HEK293 (cell line): ENCODE data around the gene ZNF548.

ENCODE experiments used
- CTCF ChIA-PET: fragments of 350-600 bp; formaldehyde crosslinking; extraction: SDS; loops from one replicate; lab custom pipeline; 2021; ENCODE audit warnings: antibody characterized with exemption; lab: Yijun Ruan, JAX
- POLR2A ChIA-PET: fragments of 300-600 bp; formaldehyde crosslinking; extraction: SDS; loops from one replicate; lab custom pipeline; 2020; ENCODE audit warnings: antibody characterized with exemption, inconsistent platforms; lab: Yijun Ruan, JAX
- H3K27ac ChIP-seq: fragments of 200-500 bp; sonication (Bioruptor generic); 2 replicates; pipeline ENCODE4 v1.5.1; 2014; ENCODE audit warnings: low read depth, low read length, control low read depth, inconsistent platforms; ENCODE audit errors: extremely low read depth
- H3K36me3 ChIP-seq, 2 experiments: fragments of 200-500 bp in 1 of 2; sonication (Bioruptor generic) in 1 of 2; 1 replicate in 1 of 2; 2 replicates in 1 of 2; pipeline ENCODE4 v1.5.1; 2014 to 2017; ENCODE audit warnings: inconsistent platforms in 2 of 2, low read length in 2 of 2; ENCODE audit not compliant: control insufficient read depth in 2 of 2, insufficient read depth in 1 of 2
- H3K4me1 ChIP-seq: fragments of 200-500 bp; sonication (Bioruptor generic); 2 replicates; pipeline ENCODE4 v1.5.1; 2014; ENCODE audit warnings: mild to moderate bottlenecking, low read length, inconsistent platforms; ENCODE audit not compliant: control insufficient read depth, insufficient read depth
- H3K4me3 ChIP-seq: 2 replicates; pipeline ENCODE4 v1.5.1; 2011; ENCODE audit warnings: low read depth, mild to moderate bottlenecking, control low read depth, low read length, moderate library complexity
- H3K9me3 ChIP-seq: fragments of 200-500 bp; sonication (Bioruptor generic); 2 replicates; pipeline ENCODE4 v1.5.1; 2014; ENCODE audit warnings: low read depth, low read length, inconsistent platforms; ENCODE audit not compliant: control insufficient read depth, insufficient read depth
- EGR2 ChIP-seq: fragments of 450-650 bp; formaldehyde crosslinking; IDR thresholded peaks from 2 replicates; pipeline ENCODE4 v1.5.1; 2016; ENCODE audit warnings: low read depth, missing biosample characterization, missing genetic modification characterization
- FEZF1 ChIP-seq: fragments of 450-650 bp; formaldehyde crosslinking; IDR thresholded peaks from 2 replicates; pipeline ENCODE4 v1.5.1; 2016; ENCODE audit warnings: missing biosample characterization, missing genetic modification characterization
- HOXC10 ChIP-seq: sonication (generic); formaldehyde crosslinking; IDR thresholded peaks from 2 replicates; pipeline ENCODE4 v1.8.1; 2023; ENCODE audit warnings: mild to moderate bottlenecking, missing genetic modification reagents
- KLF16 ChIP-seq: fragments of 450-650 bp; formaldehyde crosslinking; IDR thresholded peaks from 2 replicates; pipeline ENCODE4 v1.5.1; 2017; ENCODE audit warnings: missing biosample characterization, missing genetic modification characterization
- OVOL3 ChIP-seq: fragments of 450-650 bp; formaldehyde crosslinking; IDR thresholded peaks from 2 replicates; pipeline ENCODE4 v1.5.1; 2016; ENCODE audit warnings: missing biosample characterization, missing genetic modification characterization
- SCRT1 ChIP-seq: fragments of 450-650 bp; formaldehyde crosslinking; IDR thresholded peaks from 2 replicates; pipeline ENCODE4 v1.5.1; 2016; ENCODE audit warnings: missing biosample characterization, missing genetic modification characterization, borderline replicate concordance
- YY1 ChIP-seq: fragments of 450-650 bp; formaldehyde crosslinking; IDR thresholded peaks from 2 replicates; pipeline ENCODE4 v1.5.1; 2018; ENCODE audit warnings: missing biosample characterization, missing genetic modification characterization
- ZBTB10 ChIP-seq: fragments of 450-650 bp; formaldehyde crosslinking; IDR thresholded peaks from 2 replicates; pipeline ENCODE4 v1.5.1; 2016; ENCODE audit warnings: missing biosample characterization, missing genetic modification characterization
- ZBTB44 ChIP-seq: fragments of 450-650 bp; IDR thresholded peaks from 2 replicates; pipeline ENCODE4 v1.5.1; 2018; ENCODE audit warnings: missing biosample characterization, mild to moderate bottlenecking, missing genetic modification characterization
- ZEB2 ChIP-seq: fragments of 450-650 bp; formaldehyde crosslinking; IDR thresholded peaks from 2 replicates; pipeline ENCODE4 v1.5.1; 2016; ENCODE audit warnings: missing biosample characterization, missing genetic modification characterization
- ZFP37 ChIP-seq: fragments of 450-650 bp; formaldehyde crosslinking; IDR thresholded peaks from 2 replicates; pipeline ENCODE4 v1.5.1; 2016; ENCODE audit warnings: missing biosample characterization, missing genetic modification characterization
- ZNF133 ChIP-seq: fragments of 450-650 bp; formaldehyde crosslinking; IDR thresholded peaks from 2 replicates; pipeline ENCODE4 v1.5.1; 2016; ENCODE audit warnings: missing biosample characterization, missing genetic modification characterization
- ZNF157 ChIP-seq: fragments of 450-650 bp; formaldehyde crosslinking; IDR thresholded peaks from 2 replicates; pipeline ENCODE4 v1.5.1; 2016; ENCODE audit warnings: missing biosample characterization, missing genetic modification characterization
- ZNF274 ChIP-seq, 2 experiments: fragments of 200-500 bp in 1 of 2; fragments of 450-650 bp in 1 of 2; sonication (Bioruptor generic) in 1 of 2; formaldehyde crosslinking in 1 of 2; IDR thresholded peaks; 2 replicates each; pipeline versions ENCODE4 v1.5.1 to v1.6.1; 2014 to 2016; ENCODE audit warnings: borderline replicate concordance in 1 of 2, inconsistent platforms in 1 of 2, low read length in 1 of 2, missing biosample characterization in 1 of 2, missing genetic modification characterization in 1 of 2
- ZNF341 ChIP-seq: fragments of 450-650 bp; formaldehyde crosslinking; IDR thresholded peaks from 2 replicates; pipeline ENCODE4; 2016; ENCODE audit warnings: low read depth, missing biosample characterization, missing genetic modification characterization
- ZNF404 ChIP-seq: fragments of 450-650 bp; formaldehyde crosslinking; IDR thresholded peaks from 2 replicates; pipeline ENCODE4 v1.5.1; 2017; ENCODE audit warnings: missing biosample characterization, missing genetic modification characterization
- ZNF48 ChIP-seq: fragments of 450-650 bp; formaldehyde crosslinking; IDR thresholded peaks from 2 replicates; pipeline ENCODE4 v1.5.1; 2016; ENCODE audit warnings: missing biosample characterization, missing genetic modification characterization
- ZNF596 ChIP-seq: fragments of 450-650 bp; IDR thresholded peaks from 2 replicates; pipeline ENCODE4 v1.5.0; 2018; ENCODE audit warnings: missing biosample characterization, mild to moderate bottlenecking, missing genetic modification characterization, moderate library complexity
- ZNF621 ChIP-seq: fragments of 450-650 bp; formaldehyde crosslinking; IDR thresholded peaks from 2 replicates; pipeline ENCODE4 v1.5.1; 2017; ENCODE audit warnings: missing biosample characterization, missing genetic modification characterization
- ZNF629 ChIP-seq: fragments of 450-650 bp; formaldehyde crosslinking; IDR thresholded peaks from 2 replicates; pipeline ENCODE4 v1.5.1; 2017; ENCODE audit warnings: missing biosample characterization, missing genetic modification characterization
- ZNF76 ChIP-seq: fragments of 450-650 bp; formaldehyde crosslinking; IDR thresholded peaks from 2 replicates; pipeline ENCODE4; 2016; ENCODE audit warnings: low read depth, missing biosample characterization, missing genetic modification characterization, borderline replicate concordance
- TF ChIP-seq, protein P1 (sequence below): fragments of 450-650 bp; formaldehyde crosslinking; conservative IDR thresholded peaks from 2 replicates; pipeline ENCODE4 v1.5.1; 2016; ENCODE audit warnings: low read depth, missing biosample characterization, missing genetic modification characterization
- TF ChIP-seq, protein P2 (sequence below): fragments of 450-650 bp; formaldehyde crosslinking; IDR thresholded peaks from 2 replicates; pipeline ENCODE4 v1.5.1; 2016; ENCODE audit warnings: missing biosample characterization, missing genetic modification characterization

ZNF548 gene

DNA sequence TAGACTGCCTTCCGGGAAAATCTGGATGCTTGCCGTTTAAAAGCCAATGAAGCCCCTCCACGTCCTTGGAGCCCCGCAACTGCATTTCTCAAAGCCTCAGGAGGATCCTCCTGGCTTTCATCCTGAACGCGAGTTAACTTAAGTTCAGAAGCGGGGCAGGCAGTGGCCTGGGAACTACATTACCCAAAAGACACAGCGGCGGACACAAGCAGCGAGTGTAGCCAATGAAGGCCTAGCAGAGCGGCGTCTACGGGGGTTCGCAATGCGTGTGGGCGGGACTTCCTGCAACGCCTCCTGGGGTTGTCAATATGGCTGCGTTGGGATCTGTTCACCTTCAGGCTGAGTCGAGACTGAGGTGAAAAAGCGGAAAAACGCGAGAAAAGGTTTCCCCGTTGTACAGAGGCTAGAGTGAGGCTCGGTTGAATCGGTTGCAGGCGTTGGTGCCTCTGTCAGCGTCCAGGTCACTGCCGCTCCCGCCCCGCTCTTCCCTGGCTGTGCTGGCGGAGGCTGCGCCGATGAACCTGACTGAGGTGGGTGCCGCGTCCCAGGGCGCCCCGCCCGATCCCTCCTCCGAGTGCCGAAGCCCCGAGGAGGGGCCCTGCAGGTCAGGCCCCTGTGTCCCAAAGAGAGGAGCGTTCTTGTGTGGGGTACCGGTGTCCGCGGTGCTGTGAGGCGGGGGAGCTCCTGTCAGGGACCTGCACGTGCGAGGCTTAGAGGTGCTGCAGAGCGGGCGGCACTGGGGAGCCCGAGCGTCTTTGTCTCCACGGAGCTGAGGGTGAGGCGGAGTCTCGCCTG, 21.4 kb downstream of the ZNF548 start, which contains the start of gene ZNF17 (continued):
- TF ChIP-seq ZNF596 (tag by site-specific recombination) (no peak), OVOL3 (no peak), ZFP37 (tag by site-specific recombination) (peak; percentile 62; the same call in 1 of the 2 replicates), ZNF341 (tag by site-specific recombination) (0 out of 2 replicates have a peak, but pooled peaks have one; percentile 32), ZBTB10 (tag by site-specific recombination) (peak; percentile 74), HOXC10 (CRISPR knock-in tag) (peak; percentile 11), ZNF133 (tag by site-specific recombination) (no peak), KLF16 (tag by site-specific recombination) (peak; percentile 64; the same call in 1 of the 2 replicates), ZNF76 (tag by site-specific recombination) (peak; percentile 93), EGR2 (tag by site-specific recombination) (peak; percentile 36; the same call in 1 of the 2 replicates), ZBTB44 (tag by site-specific recombination) (no peak), YY1 (tag by site-specific recombination) (peak; percentile 64; the same call in 1 of the 2 replicates), ZNF629 (tag by site-specific recombination) (peak; percentile 10; the same call in 1 of the 2 replicates)
- TF ChIP-seq, protein P1, sequence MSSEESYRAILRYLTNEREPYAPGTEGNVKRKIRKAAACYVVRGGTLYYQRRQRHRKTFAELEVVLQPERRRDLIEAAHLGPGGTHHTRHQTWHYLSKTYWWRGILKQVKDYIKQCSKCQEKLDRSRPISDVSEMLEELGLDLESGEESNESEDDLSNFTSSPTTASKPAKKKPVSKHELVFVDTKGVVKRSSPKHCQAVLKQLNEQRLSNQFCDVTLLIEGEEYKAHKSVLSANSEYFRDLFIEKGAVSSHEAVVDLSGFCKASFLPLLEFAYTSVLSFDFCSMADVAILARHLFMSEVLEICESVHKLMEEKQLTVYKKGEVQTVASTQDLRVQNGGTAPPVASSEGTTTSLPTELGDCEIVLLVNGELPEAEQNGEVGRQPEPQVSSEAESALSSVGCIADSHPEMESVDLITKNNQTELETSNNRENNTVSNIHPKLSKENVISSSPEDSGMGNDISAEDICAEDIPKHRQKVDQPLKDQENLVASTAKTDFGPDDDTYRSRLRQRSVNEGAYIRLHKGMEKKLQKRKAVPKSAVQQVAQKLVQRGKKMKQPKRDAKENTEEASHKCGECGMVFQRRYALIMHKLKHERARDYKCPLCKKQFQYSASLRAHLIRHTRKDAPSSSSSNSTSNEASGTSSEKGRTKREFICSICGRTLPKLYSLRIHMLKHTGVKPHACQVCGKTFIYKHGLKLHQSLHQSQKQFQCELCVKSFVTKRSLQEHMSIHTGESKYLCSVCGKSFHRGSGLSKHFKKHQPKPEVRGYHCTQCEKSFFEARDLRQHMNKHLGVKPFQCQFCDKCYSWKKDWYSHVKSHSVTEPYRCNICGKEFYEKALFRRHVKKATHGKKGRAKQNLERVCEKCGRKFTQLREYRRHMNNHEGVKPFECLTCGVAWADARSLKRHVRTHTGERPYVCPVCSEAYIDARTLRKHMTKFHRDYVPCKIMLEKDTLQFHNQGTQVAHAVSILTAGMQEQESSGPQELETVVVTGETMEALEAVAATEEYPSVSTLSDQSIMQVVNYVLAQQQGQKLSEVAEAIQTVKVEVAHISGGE = peak; percentile 52
- TF ChIP-seq, all 188 proteins: peak for 31

GRCh38 chr19:57419439-57419838, 29.8 kb downstream of the ZNF548 start:
- no peak overlapping the region for H3K27ac ChIP-seq
- ChIA-PET CTCF (interaction anchor here (1.6 kb wide), 2 partner anchors 12 to 13 kb away, joined by 3 to 4 read pairs; no protein-coding TSS in a partner anchor), POLR2A (interaction anchor here (0.6 kb wide), 1 partner anchor 89 kb away, joined by 4 read pairs; no protein-coding TSS in a partner anchor)
- H3K4me3 ChIP-seq = no peak overlapping the region
- H3K36me3 ChIP-seq = peaks cover 34 to 67% of the 10 kb centered on the region in 2 experiments
- no peaks in the 10 kb centered on the region for H3K4me1 ChIP-seq
- H3K9me3 ChIP-seq = no peaks in the 10 kb centered on the region; the same call in none of the 2 replicates
- TF ChIP-seq ZNF48 (tag by site-specific recombination) (no peak), ZNF157 (tag by site-specific recombination) (no peak), ZBTB10 (tag by site-specific recombination) (no peak), SCRT1 (tag by site-specific recombination) (no peak), ZNF404 (tag by site-specific recombination) (no peak), FEZF1 (tag by site-specific recombination) (no peak), ZNF621 (no peak), ZNF274 (IDR thresholded peaks at IDR 0.05; ENCODE audit: low read length) (no peak), ZNF274 (tag by site-specific recombination; IDR thresholded peaks at IDR 0.05; ENCODE audit: borderline replicate concordance) (no peak), ZEB2 (no peak)
- TF ChIP-seq, protein P2, sequence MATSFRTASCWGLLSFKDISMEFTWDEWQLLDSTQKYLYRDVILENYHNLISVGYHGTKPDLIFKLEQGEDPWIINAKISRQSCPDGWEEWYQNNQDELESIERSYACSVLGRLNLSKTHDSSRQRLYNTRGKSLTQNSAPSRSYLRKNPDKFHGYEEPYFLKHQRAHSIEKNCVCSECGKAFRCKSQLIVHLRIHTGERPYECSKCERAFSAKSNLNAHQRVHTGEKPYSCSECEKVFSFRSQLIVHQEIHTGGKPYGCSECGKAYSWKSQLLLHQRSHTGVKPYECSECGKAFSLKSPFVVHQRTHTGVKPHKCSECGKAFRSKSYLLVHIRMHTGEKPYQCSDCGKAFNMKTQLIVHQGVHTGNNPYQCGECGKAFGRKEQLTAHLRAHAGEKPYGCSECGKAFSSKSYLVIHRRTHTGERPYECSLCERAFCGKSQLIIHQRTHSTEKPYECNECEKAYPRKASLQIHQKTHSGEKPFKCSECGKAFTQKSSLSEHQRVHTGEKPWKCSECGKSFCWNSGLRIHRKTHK (tag by site-specific recombination) = no peak
